Testis (tissue), 2 donors: ENCODE measurements around the gene MYO5B.

Source experiments
- POLR2A ChIP-seq: fragments of 450-650 bp; IDR thresholded peaks from one replicate; pipeline ENCODE4 v1.6.1; 2017; ENCODE audit warnings: antibody characterized with exemption, mild to moderate bottlenecking, moderate library complexity
- TF ChIP-seq, protein P1 (sequence below), 3 experiments: fragments of 450-650 bp in 2 of 3; fragments of 200-600 bp in 1 of 3; sonication (generic) in 1 of 3; IDR thresholded peaks; one replicate each; pipeline ENCODE4 v1.5.1; 2016 to 2019; ENCODE audit warnings: antibody characterized with exemption in 3 of 3, mild to moderate bottlenecking in 2 of 3, moderate library complexity in 1 of 3

DNA sequence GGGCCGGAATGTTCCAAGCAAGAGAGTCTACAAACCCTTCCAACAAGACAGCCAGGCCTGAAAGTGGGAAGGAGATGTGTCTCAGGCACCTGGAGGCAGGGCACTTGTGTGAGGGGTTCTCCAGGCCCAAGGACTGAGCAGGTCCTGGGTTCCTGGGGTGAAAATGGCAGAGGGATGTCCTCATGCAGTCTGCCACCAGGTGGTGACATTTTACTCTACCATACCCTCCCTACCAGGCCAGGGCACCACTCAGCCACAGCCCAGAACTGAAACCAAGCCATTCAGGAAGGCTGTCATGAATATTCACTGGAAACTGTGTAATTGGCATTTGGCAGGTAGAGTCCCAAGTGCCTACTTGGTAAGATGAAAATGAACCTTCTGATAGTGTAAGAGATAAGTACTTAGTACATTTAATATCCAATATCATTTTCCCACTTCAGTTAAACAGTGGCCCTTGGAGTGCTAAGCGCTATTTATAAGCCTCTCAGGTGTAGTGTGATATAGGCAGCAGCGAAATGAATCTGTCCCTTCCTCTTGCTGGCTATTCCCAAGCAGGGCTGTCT lies 185.1 kb downstream of the MYO5B start:
- TF ChIP-seq, protein P1, sequence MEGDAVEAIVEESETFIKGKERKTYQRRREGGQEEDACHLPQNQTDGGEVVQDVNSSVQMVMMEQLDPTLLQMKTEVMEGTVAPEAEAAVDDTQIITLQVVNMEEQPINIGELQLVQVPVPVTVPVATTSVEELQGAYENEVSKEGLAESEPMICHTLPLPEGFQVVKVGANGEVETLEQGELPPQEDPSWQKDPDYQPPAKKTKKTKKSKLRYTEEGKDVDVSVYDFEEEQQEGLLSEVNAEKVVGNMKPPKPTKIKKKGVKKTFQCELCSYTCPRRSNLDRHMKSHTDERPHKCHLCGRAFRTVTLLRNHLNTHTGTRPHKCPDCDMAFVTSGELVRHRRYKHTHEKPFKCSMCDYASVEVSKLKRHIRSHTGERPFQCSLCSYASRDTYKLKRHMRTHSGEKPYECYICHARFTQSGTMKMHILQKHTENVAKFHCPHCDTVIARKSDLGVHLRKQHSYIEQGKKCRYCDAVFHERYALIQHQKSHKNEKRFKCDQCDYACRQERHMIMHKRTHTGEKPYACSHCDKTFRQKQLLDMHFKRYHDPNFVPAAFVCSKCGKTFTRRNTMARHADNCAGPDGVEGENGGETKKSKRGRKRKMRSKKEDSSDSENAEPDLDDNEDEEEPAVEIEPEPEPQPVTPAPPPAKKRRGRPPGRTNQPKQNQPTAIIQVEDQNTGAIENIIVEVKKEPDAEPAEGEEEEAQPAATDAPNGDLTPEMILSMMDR (IDR thresholded peaks at IDR 0.05): peak; percentile 18 to 44 (median 40)
- TF ChIP-seq POLR2A: no peak
